HG02610 (cell line): ENCODE measurements around the gene C1QTNF3.
"Not testable (repeated sequence)": the region's sequence is repeated elsewhere in the genome, so short reads cannot be mapped to it uniquely, and the experiment has no call there.

ENCODE experiments used
- ATAC-seq: cut with Tn5 transposase; IDR thresholded peaks from one replicate; pipeline ENCODE4 v1.9.1; 2021; ENCODE audit warnings: mild to moderate bottlenecking, moderate library complexity; ENCODE audit not compliant: unreplicated experiment

The C1QTNF3 gene

DNA sequence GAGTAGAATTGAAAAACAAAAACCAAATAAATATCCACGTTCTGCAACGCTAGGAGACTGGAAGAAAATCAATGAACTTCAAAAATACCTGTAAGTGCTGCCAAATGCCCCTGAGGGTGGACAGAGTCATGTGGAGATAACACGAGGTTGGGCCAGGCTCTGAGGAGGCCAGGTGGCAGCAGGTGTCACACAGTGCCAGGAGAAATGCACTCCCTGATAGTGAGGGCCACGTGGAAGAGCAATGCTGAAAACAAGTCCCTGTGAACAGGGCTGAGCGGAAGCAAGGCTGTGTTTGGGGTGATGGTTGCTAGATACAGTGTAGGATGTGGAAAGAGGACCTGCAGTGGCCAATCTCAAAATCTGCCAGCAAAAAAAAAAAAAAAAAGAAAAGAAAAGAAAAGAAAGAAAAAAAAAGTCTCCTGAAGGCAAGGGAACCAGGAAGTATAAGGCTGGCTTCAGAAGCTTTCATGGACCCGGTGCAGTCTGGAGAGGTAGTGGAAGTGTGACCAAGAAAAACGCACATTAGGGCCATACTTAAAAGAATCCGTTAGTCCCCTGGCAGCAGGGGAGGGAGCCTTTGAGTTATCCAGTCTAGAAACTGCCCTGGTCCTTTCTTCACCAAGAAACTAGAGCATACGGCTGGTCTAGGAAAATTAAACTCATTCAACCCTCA lies 16.8 kb downstream of the C1QTNF3 start:
- ATAC-seq = no peak

- ATAC-seq = peak; percentile 98
These were observed 20.8 kb downstream of the C1QTNF3 start for GRCh38 chr5:34022121-34022705.

DNA sequence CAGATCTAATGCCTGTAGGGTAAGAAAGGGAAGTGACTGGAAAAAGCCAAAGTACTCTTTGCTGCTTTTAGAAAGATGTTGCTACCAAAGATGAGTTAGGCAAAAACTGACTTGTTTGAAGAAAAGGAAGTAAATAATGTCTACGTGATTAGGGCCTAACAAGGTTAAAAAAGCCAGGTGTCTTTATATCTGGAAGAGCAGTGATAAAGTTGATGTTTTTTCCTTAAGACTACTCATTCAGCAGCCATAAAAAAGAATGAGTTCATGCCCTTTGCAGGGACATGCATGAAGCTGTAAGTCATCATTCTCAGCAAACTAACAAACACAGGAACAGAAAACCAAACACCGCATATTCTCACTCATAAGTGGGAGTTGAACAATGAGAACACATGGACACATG lies 21.7 kb downstream of the C1QTNF3 start:
- ATAC-seq = no peak

- no peak for ATAC-seq
These were observed 22.3 kb downstream of the C1QTNF3 start for GRCh38 chr5:34020726-34021125.

DNA sequence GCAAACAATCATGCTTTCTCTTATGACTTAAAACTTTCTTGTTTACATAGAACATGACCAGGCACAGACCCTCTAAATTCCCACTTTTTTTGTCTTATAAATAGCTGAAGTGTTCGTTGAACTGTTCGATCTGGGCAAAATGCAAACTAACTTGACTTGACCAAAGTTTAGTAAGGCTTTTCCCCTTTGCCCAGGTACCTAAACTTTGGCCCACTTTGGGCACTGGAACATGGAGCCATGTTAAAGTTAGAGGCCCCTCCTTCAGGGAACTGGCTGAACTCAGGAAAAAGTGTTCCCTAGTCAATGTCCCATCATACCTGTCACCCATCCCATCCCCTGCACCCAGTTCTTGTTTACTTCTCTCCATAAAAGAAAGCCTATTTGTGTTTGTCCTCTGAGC lies 25.8 kb downstream of the C1QTNF3 start:
- no peak for ATAC-seq

DNA sequence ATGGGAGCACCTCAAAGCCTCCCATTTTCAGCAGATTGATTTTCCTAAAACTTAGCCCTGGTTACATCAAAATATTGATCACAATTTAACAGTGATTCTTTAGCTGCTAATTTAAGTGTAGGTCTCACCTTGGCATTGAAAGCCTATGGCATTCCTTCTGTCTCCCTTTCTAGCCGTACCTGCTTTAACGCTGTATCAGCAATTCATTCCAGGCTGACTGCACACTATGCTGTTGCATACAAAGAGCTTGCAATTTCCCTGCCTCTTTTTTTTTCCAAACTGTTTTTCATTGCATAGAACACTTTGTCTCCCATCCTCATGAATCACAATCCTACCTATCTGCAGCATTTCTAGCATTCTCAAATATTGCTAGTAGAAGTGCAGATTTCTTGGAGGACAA lies 26.3 kb downstream of the C1QTNF3 start:
- no peak for ATAC-seq

DNA sequence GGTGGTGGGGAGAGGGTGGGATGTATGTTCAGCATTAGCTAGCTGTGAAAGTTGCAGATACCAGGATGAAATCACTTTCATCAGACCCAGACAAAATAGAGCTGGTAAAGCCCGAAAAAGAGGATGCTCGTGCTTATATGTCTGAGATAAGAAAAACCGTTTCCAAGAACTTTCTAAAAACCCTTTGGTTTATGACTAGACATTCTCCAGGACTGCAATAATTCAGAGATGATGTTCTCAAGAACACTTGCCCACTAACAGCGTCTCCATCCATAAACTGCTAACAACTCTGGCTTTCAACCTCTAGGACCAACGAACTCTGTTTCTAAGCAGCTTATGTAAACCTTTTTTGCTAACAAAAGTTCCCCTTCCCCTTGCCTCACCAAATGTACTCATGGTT lies 26.8 kb downstream of the C1QTNF3 start:
- ATAC-seq = no peak

GRCh38 chr5:34015120-34015822 lies 27.7 kb downstream of the C1QTNF3 start:
- peak; percentile 80 for ATAC-seq

- ATAC-seq = no peak
These were observed 28.4 kb downstream of the C1QTNF3 start for GRCh38 chr5:34014626-34015025.

GRCh38 chr5:34013547-34013946 lies 29.5 kb downstream of the C1QTNF3 start:
- no peak for ATAC-seq

DNA sequence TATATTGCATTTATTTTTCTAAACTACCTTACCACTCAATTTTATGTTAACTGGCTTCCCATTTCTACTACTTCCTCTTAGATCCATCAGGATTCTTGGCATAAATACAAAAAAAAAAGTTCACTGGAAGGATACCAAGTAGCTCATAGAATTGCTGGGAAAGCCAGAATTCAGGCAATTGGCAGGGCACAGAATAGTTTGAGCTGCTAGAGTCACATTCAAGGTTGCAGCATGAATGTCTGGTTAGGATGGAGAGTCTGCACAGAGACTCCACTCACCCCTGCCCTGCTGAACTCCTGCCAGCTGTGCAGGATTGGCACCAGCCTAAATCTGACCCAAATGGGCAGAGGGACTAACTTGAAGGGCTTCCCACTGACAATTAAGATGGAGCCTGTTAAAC lies 30.2 kb downstream of the C1QTNF3 start:
- ATAC-seq = no peak

DNA sequence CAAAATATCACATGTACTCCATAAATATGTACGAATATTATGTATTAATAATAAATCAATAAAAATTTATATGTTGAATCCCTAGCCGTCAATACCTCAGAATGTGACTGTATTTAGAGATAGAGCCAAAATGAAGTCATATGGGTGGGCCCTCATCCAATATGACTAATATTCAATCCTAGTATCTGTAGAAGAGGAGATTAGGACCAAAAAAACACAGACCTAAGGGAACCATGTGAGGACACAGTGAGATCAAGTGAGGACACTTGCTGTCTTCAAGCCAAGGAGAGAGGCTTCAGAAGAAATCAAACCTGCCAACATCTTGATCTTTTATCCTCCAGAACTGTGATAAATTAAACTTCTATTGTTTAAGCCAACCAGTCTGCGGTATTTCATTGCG lies 31.5 kb downstream of the C1QTNF3 start:
- ATAC-seq = no peak

- not testable (repeated sequence) for ATAC-seq
These were observed 32.9 kb downstream of the C1QTNF3 start for GRCh38 chr5:34010146-34010545.

GRCh38 chr5:34009610-34010009 lies 33.4 kb downstream of the C1QTNF3 start:
- no peak for ATAC-seq

DNA sequence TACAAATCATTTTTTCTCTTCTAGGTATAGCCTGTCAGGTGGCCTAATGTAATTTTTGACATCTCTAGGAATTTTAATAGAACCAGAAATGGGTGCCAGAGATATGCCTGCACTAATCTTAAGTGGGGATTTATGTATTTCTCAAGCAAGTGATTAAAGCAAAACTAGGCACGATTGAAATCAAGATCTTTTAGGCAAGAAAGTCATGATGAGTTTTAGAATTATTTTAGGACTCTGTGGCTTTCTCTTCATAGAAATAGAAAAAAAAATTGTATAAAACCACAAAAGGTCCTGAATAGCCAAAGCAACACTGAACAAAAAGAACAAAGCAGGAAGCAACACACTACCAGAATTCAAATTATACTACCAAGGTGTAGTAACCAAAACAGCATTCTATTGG lies 34.2 kb downstream of the C1QTNF3 start:
- no peak for ATAC-seq

DNA sequence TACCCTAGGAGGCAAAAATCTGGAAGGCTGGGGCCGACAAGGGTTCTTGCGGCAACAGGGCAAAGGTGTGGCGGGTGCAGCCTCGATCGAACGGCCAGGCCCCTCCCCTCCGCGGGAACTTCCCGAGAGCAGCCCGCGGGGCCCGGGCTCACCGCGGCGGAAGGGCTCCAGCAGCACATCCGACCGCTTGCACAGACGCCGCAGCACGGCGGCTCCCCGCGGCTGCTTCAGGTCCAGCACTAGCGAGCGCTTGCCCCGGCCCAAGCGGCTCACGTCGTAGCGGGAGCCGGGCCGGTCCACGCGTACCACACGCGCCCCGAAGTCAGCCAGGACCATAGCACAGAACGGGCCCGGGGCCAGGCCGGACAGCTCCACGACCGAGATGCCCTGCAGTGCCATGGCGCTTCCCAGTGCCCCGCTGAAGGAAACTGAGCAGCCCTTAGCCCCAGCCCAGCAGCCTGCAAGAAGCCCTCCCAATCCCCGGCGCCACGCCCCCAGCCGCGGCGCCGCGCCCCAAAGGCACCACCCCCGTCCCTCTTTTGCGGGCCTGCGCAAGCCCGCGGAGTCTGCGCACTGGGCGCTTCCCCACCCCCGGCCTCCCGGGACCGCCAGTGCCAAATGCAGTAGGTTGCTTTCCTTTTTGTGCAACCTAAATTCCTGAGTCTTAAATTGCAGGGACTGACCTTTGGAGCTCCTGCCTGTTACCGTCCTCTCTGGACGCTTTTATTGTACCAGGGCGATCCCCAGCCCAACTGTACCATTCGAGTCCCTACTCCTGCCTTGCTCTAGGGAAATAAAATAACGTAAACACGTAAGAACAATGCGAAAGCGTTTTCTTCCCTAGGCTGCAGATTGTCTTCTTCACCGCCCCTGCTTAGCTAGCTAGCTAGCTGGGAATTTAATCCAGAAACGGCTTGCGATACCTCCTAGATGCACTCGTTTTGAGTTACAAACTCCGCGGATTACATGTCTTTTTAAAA lies 35.1 kb downstream of the C1QTNF3 start, which contains the start of gene AMACR:
Gene AMACR (minus strand): TSS at position 430 of the 980 bp plus-strand sequence. CDS start 31 bp downstream, at position 399.
- ATAC-seq = peak; percentile 89

DNA sequence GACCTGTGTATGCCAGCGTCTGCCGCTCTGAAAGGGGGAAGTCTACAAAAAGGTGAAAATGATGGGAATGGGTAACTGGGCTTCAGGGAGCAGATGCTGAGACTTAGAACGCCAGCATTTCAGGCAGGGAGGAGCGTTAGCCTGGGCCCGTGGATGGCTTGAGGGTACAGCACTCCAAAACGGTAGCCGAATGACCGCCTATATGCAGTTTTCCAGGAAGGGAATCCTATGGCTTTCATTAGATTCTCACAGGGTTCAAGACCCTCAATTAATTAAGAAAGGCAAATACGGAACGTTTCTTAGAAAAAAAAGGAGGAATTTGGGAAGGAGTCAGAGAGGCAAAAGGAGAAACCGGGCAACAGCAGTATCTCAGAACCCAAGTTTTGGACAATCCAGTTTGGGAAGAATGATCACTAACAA lies 35.8 kb downstream of the C1QTNF3 start:
- ATAC-seq = no peak

- no peak for ATAC-seq
These were observed 37.3 kb downstream of the C1QTNF3 start for GRCh38 chr5:34005681-34006080.

GRCh38 chr5:34005211-34005610 lies 37.8 kb downstream of the C1QTNF3 start:
- ATAC-seq = no peak

DNA sequence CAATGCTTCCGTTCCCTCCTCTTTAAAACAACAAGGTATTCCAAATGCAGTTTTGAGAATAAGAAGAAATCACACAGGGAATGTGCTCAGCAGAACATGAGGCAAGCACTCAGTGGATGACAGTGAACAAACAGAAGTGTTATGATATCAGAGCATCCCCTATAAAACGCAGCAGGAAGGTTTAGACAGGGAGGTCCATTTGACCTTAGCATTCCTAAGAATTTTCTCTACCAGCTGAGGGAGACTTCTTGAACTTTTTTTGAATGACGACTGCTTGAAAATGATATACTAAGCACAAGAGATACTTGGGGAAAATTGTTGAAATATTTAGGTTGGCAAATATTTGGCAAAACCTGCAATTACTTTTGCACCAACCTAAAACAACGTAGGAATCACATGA lies 39.1 kb downstream of the C1QTNF3 start:
- ATAC-seq = no peak
